Hippocampal formation (tissue), 2 donors: ENCODE data around the gene IL22RA1.

Experiments
- DNase-seq, 2 donors: peaks; one replicate each; lab custom pipeline; 2025; lab: John Stamatoyannopoulos, UW

The IL22RA1 gene

GRCh38 chr1:24114753-24115152 lies 28.2 kb downstream of the IL22RA1 start:
- DNase-seq = no peak

DNA sequence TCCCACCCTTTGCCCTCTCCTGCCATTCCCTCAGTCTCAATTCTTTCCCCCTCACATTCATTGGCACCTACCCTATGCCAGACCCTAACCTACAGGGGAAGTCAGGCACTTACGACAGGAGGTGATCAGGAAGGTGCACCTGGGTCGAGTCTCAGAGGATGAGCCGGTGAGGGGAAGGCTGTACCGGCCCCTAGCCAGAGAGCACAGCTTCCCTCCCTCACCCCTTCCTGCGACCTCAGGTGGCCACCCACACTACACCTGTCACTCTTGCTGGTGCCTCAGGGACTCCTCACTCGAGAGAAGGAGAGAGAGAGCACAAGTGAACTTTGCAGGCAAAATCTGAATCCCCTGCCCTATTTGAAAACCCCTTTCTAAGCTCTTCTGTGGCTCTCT lies 29.3 kb downstream of the IL22RA1 start:
- DNase-seq = no peak

GRCh38 chr1:24111996-24112779 lies 30.8 kb downstream of the IL22RA1 start, which contains the start of gene MYOM3:
TSS of gene MYOM3 (minus strand) at chr1:24112135. CDS start at chr1:24108636, 3,499 bp downstream.
- DNase-seq = peak in 1 of 2 donors; percentile 29

GRCh38 chr1:24111262-24111995 lies 31.5 kb downstream of the IL22RA1 start:
- DNase-seq = no peak

DNA sequence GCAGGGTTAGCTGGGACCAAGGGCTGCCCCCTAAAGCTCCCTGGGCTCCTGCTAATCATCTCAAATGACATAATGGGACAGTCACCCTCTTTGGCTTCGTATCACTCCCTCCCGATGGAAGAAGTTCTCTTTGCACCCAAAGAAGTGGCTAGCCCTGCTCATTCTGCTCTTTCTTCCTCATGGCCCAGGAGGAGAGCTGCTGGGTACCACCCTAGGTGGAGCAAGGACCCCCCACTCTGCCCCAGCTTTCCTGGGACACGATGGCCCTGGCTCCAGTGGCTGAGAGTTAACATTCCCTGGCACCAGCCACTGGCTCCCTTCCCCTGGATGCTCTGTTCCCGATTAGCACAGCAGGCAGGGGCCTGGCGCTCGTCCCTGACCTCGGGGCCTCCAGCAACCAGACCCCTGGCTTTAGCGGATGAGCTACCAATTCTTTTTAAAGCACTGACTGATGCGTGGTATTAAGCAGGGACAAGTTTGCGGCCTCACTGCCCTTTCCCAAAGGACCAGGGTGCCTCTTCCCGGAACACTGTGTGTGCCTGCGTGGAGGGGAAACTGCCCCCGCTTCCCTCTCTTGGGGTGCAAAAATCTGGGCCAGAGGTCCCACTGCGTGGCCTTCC lies 32.2 kb downstream of the IL22RA1 start:
- no peak for DNase-seq

GRCh38 chr1:24109686-24110475 lies 33.1 kb downstream of the IL22RA1 start:
- no peak for DNase-seq

GRCh38 chr1:24109166-24109483 lies 33.8 kb downstream of the IL22RA1 start:
- DNase-seq = no peak

DNA sequence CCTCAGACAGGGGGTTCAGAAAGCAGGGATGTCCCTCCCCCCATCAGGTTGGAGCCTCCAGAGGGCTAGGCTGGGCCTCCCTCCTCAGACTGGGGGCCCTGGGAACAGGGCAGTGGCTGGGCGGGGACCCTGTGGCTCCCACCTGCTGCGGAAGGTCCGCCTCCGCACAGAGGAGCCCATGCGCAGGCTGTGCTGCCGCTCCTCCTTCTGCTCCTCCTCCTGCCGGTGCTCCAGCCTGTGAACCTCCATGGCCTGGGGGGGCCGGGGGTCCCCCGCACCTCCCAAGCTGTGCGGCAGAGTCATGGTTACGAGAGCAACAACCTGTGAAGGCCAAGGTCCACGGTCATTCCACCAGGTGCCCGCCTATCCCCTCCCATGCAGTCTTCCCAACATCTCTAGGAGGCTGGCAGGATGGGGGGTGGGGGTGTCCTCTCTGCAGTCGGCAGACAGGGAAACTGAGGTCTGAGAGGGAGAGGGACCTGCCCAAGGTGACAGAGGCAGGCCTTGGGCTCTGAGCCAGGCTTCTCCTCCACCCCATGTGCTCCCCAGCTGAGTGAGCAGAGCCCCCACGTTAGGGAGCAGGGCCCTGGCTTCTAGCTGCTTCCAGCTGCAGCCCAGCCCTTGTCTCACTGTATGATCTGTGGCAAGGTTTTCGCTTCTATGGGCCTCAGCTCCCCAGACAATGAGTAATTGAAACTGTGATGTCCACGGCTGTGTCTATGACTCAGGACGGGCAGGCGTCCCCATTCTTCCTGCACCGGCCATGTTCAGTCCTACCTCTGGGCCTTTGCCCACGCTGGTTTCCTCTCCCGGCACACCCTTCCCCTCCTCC lies 34.4 kb downstream of the IL22RA1 start:
- no peak for DNase-seq

- no peak for DNase-seq
Observed at GRCh38 chr1:24107462-24108138, 35.3 kb downstream of the IL22RA1 start.

DNA sequence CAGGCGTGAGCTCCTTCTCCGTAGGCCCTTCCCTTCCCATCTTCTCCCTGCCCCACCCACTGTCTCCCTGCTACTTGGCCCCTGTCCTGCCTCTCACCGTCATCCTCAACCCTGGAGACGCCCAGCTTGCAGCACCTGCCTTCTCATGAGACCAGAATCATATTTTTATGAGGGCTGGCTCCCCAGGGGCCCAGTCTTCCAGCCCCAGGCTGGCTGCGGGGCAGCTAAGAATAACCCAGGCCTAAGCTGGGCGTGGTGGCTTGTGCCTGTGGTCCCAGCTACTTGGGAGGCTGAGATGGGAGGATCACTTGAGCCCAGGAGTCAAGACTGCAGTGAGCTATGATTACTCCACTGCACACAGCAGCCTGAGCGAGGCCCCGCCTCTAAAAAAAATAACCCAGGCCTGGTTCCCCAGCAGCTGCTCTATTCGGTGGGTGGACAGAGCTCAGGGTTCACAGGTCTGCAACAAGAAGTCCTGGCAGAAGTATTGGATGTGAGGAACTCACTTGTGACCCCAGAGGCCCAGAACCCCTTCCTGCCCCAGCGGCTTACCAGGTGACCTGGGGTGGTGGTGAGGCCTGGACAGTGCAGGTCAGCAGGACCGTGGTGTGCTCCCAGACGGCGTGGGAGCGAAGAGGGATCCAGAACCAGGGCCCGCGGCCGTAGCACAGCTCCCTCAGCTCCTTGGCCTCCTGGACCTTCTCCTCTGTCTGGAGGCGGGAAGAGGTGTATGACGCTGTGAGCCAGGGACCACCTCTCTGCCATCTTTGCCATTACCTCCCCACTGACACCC lies 37.4 kb downstream of the IL22RA1 start:
- no peak for DNase-seq

DNA sequence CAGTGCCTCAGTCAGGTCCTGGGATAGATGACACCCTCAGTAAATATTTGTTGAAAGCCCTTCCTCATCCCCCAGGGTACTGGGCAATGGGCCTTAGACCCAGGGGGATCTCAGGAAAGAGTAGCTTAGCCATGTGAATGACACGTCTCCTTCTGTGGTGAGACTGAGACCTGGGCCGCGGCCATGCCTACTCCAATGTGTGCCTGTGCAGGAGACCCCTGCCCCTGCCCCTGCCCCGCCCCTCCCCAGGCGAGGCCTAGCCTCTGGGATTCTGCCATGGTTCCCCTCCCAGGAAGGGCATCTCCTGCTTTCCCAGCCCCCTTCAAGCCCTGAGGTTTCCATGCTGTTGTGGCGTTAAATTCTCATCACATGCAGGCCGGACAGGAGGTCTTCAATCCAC lies 38.1 kb downstream of the IL22RA1 start:
- no peak for DNase-seq

DNA sequence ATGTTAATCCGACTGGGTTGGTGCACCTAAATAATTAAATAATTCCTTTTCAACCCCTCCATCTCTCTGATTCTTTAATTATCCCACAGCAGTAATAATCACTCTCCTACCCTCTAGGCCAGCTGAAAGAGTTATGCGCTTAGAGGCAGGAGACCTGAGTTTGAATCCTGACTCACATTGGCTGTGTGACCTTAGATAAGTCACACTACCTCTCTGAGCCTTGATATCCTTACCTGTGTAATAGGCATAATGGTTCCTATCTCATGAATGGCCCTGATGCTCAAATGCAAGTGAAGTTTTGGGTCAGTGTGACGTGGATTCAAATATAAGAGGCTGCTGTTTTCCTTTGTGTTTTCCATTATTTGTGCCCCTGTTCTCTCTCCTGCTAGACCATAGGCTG lies 39.1 kb downstream of the IL22RA1 start:
- DNase-seq = no peak

GRCh38 chr1:24103408-24103807 lies 39.5 kb downstream of the IL22RA1 start:
- no peak for DNase-seq

- no peak for DNase-seq
Observed at GRCh38 chr1:24102961-24103360, 40.0 kb downstream of the IL22RA1 start.

DNA sequence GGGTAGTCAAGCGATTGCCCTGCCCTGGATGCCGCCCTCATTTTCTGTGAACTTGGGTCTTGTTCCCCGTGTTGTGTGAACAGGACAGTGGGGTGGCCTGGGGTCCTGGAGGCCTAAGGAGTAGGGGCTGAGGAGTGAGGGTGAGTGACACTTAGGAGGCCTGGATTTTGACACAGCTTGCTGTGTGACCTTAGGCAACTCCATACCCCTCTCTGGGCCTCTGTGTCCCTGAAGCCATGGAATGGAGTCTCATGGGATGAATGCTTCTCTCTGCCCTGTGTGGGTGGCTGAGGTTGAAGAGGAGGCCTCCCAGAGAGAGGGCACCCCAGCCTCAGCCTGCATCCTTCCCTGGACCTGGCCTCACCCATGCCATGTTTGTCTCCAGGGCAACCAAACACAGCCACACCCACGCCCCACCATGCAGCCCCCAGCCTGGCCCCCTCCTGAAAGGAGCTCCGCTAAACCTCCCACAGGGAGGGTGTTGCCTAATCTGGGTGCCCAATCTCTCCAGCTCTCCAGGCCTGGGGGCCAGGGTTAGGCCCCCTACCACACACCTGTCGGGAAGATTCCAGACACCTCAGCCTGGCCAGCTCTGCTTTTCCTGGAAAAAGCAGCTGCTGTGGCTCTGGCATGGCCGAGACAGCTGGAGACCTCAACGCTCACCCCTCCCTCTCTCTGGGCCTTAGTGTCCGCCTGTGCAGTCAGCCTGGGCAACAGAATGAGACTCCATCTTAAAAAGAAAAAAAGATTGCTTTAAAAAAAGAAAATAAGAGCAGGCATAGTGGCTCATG lies 40.9 kb downstream of the IL22RA1 start:
- no peak for DNase-seq

- DNase-seq = no peak
Observed at GRCh38 chr1:24100945-24101737, 41.8 kb downstream of the IL22RA1 start.

GRCh38 chr1:24098943-24099638 lies 43.8 kb downstream of the IL22RA1 start:
- DNase-seq = no peak

GRCh38 chr1:24098102-24098501 lies 44.8 kb downstream of the IL22RA1 start:
- DNase-seq = no peak
